HCT116 (cell line): ENCODE results near the gene ACKR3.

ENCODE experiments used
- EZH2phosphoT487 ChIP-seq: fragments of 200-600 bp; IDR thresholded peaks from 2 replicates; pipeline ENCODE4 v1.6.1; 2018; ENCODE audit warnings: antibody characterized with exemption, borderline replicate concordance
- POLR2AphosphoS5 ChIP-seq: IDR thresholded peaks from 2 replicates; pipeline ENCODE4 v1.6.1; 2011; ENCODE audit warnings: mild to moderate bottlenecking, low read depth, low read length, moderate library complexity
- SRF ChIP-seq: IDR thresholded peaks from 2 replicates; pipeline ENCODE4 v1.6.1; 2012; ENCODE audit warnings: low read depth
- TF ChIP-seq, protein P1 (sequence below): IDR thresholded peaks from 2 replicates; pipeline ENCODE4 v1.6.1; 2011; ENCODE audit warnings: mild to moderate bottlenecking, low read length, moderate library complexity; ENCODE audit not compliant: insufficient replicate concordance; ENCODE audit errors: extremely low read depth
- TF ChIP-seq, protein P2 (sequence below), 3 experiments: fragments of 200-600 bp in 1 of 3; sonication (generic) in 1 of 3; IDR thresholded peaks in 2 of 3; conservative IDR thresholded peaks in 1 of 3; 2 replicates each; pipeline ENCODE4 v1.5.1; 2012 to 2017; ENCODE audit warnings: low read depth in 2 of 3, low read length in 2 of 3, antibody characterized with exemption in 1 of 3, borderline replicate concordance in 1 of 3, control low read depth in 1 of 3, mild to moderate bottlenecking in 1 of 3, mixed read lengths in 1 of 3, mixed run types in 1 of 3, moderate library complexity in 1 of 3; ENCODE audit not compliant: insufficient read depth in 1 of 3

DNA sequence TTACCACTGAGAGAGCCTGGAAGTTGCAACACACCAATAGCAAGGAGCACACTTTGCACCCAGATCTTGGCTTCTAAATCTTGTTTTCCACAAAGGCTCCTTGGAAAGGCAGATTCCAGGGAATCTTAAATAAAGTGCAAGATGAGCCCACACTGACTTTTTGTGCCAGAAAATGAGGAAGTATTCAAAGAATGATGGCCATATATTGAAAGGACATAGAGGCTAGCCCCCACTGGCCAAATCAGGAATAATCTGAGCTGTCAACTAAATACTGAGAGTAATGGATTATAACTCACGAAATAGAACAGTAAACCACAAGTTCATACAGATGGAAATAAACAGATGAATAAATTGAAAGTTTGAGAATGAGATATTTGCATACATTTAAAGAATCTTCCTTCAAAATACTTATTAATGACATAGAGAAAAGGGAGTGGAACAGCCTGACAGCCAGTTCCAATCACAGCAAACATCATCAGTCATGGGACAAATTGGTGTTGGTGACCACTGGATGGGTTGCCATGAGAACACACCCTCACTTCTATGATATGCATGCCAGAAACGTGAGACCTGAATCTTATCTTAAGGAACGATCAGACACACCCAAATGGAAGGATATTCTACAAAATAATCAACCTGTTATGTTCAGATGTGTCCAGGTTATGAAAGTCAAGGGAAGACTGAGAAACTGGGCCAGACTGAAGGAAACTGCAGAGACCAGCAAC is 12.2 kb upstream of the ACKR3 start:
- TF ChIP-seq, protein P1, sequence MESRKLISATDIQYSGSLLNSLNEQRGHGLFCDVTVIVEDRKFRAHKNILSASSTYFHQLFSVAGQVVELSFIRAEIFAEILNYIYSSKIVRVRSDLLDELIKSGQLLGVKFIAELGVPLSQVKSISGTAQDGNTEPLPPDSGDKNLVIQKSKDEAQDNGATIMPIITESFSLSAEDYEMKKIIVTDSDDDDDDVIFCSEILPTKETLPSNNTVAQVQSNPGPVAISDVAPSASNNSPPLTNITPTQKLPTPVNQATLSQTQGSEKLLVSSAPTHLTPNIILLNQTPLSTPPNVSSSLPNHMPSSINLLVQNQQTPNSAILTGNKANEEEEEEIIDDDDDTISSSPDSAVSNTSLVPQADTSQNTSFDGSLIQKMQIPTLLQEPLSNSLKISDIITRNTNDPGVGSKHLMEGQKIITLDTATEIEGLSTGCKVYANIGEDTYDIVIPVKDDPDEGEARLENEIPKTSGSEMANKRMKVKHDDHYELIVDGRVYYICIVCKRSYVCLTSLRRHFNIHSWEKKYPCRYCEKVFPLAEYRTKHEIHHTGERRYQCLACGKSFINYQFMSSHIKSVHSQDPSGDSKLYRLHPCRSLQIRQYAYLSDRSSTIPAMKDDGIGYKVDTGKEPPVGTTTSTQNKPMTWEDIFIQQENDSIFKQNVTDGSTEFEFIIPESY = no peak
- TF ChIP-seq, protein P2, sequence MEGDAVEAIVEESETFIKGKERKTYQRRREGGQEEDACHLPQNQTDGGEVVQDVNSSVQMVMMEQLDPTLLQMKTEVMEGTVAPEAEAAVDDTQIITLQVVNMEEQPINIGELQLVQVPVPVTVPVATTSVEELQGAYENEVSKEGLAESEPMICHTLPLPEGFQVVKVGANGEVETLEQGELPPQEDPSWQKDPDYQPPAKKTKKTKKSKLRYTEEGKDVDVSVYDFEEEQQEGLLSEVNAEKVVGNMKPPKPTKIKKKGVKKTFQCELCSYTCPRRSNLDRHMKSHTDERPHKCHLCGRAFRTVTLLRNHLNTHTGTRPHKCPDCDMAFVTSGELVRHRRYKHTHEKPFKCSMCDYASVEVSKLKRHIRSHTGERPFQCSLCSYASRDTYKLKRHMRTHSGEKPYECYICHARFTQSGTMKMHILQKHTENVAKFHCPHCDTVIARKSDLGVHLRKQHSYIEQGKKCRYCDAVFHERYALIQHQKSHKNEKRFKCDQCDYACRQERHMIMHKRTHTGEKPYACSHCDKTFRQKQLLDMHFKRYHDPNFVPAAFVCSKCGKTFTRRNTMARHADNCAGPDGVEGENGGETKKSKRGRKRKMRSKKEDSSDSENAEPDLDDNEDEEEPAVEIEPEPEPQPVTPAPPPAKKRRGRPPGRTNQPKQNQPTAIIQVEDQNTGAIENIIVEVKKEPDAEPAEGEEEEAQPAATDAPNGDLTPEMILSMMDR (IDR thresholded peaks at IDR 0.05 in 2 of 3, conservative IDR thresholded peaks at IDR 0.05 in 1 of 3; ENCODE audit: borderline replicate concordance in 1 of 3, insufficient read depth in 1 of 3, low read depth in 2 of 3, low read length in 2 of 3) = 0 out of 6 replicates have a peak, but pooled peaks of 1 of the 3 experiments have one; percentile 2
- TF ChIP-seq SRF (no peak), EZH2phosphoT487 (no peak), POLR2AphosphoS5 (no peak)
